OCI-LY7 (cell line): ENCODE data around the gene LGALS16. TPM values are rescaled to one million over a fixed set of nuclear protein-coding genes. Genes with fewer than 3 reads are reported as not detected.

ENCODE experiments used
- BruUV-seq: library from RNA; stranded (reverse); fragments of 400-500 nt; replicated peaks from 2 replicates; lab custom pipeline; 2021; lab: Mats Ljungman, UMichigan
- CTCF ChIA-PET: fragments of 300-600 bp; sonication (Branson Sonifier 250); formaldehyde crosslinking; loops from one replicate; lab custom pipeline; 2022; ENCODE audit warnings: antibody characterized with exemption; ENCODE audit not compliant: unreplicated experiment; lab: Charles Lee
- POLR2A ChIA-PET: fragments of 300-600 bp; sonication (Branson Sonifier 250); formaldehyde crosslinking; loops from one replicate; lab custom pipeline; 2022; ENCODE audit warnings: antibody characterized with exemption; lab: Charles Lee
- DNase-seq: peaks from one replicate; pipeline ENCODE4 v3.0.0-alpha.2; 2015; ENCODE audit warnings: low spot score
- H2AFZ ChIP-seq: fragments of 200-600 bp; sonication (generic), shearing (Covaris generic); 2 replicates; pipeline ENCODE4 v1.6.1; 2014; ENCODE audit warnings: mild to moderate bottlenecking, antibody characterized with exemption, low read length, moderate library complexity
- H3K27ac ChIP-seq: fragments of 200-600 bp; sonication (generic); 2 replicates; pipeline ENCODE4 v1.5.1; 2014; ENCODE audit warnings: mixed run types, low read depth, mild to moderate bottlenecking, moderate library complexity, low read length, inconsistent platforms; ENCODE audit not compliant: poor library complexity, severe bottlenecking
- H3K36me3 ChIP-seq: fragments of 200-600 bp; sonication (generic); 2 replicates; pipeline ENCODE4 v1.6.1; 2014; ENCODE audit warnings: mild to moderate bottlenecking, antibody characterized with exemption, low read length, moderate library complexity, mixed read lengths; ENCODE audit not compliant: insufficient read depth
- H3K4me1 ChIP-seq: fragments of 200-600 bp; sonication (generic); 2 replicates; pipeline ENCODE4 v1.5.1; 2014; ENCODE audit warnings: mild to moderate bottlenecking, low read length; ENCODE audit not compliant: insufficient read depth, poor library complexity, severe bottlenecking
- H3K4me2 ChIP-seq: fragments of 200-600 bp; sonication (generic); 2 replicates; pipeline ENCODE4 v1.6.1; 2014; ENCODE audit warnings: mild to moderate bottlenecking, low read length
- H3K4me3 ChIP-seq: fragments of 200-600 bp; sonication (generic); 2 replicates; pipeline ENCODE4 v1.5.1; 2014; ENCODE audit warnings: mild to moderate bottlenecking, low read depth, low read length; ENCODE audit not compliant: poor library complexity, severe bottlenecking
- H3K79me2 ChIP-seq: fragments of 200-600 bp; sonication (generic); 2 replicates; pipeline ENCODE4 v1.6.1; 2016; ENCODE audit warnings: low read depth, mild to moderate bottlenecking, low read length, moderate library complexity, mixed read lengths; ENCODE audit not compliant: insufficient read depth
- H3K9me2 ChIP-seq: fragments of 200-600 bp; sonication (generic); 2 replicates; pipeline ENCODE4 v1.6.1; 2016; ENCODE audit warnings: mild to moderate bottlenecking, low read length, mixed read lengths; ENCODE audit not compliant: insufficient read depth
- H3K9me3 ChIP-seq: fragments of 200-600 bp; sonication (generic); 2 replicates; pipeline ENCODE4 v1.6.1; 2014; ENCODE audit warnings: mild to moderate bottlenecking, mixed run types, low read length, mixed read lengths
- H4K20me1 ChIP-seq: fragments of 200-600 bp; sonication (generic); 2 replicates; pipeline ENCODE4 v1.6.1; 2014; ENCODE audit warnings: mild to moderate bottlenecking, antibody characterized with exemption, low read length, moderate library complexity, mixed read lengths; ENCODE audit not compliant: insufficient read depth
- EZH2phosphoT487 ChIP-seq: fragments of 200-600 bp; sonication (generic); IDR thresholded peaks from 2 replicates; pipeline ENCODE4 v1.6.1; 2018; ENCODE audit warnings: low read depth, borderline replicate concordance, mild to moderate bottlenecking, mixed run types, antibody characterized with exemption, low read length, moderate library complexity, mixed read lengths
- intact Hi-C: fragments of 100-400 bp; cut with micrococcal nuclease; formaldehyde crosslinking; loops from one replicate; pipeline ENCODE4 v1.10.0; 2022; ENCODE audit not compliant: unreplicated experiment
- total RNA-seq, 2 experiments: library from RNA; depleted of rRNA in 1 of 2; stranded (reverse); fragments of >200 nt in 1 of 2; shearing (Covaris generic) in 1 of 2; gene quantifications; 2 replicates each; pipeline ENCODE4 v1.2.3, GENCODE V29; 2014 to 2022
- TF ChIP-seq, protein P1 (sequence below): fragments of 200-600 bp; sonication (generic); conservative IDR thresholded peaks from 2 replicates; pipeline ENCODE4 v1.5.1; 2014; ENCODE audit warnings: mild to moderate bottlenecking, antibody characterized with exemption, low read length, moderate library complexity, mixed read lengths

The LGALS16 gene
- total RNA-seq, 2 experiments from 2014 or later: not detected

DNA sequence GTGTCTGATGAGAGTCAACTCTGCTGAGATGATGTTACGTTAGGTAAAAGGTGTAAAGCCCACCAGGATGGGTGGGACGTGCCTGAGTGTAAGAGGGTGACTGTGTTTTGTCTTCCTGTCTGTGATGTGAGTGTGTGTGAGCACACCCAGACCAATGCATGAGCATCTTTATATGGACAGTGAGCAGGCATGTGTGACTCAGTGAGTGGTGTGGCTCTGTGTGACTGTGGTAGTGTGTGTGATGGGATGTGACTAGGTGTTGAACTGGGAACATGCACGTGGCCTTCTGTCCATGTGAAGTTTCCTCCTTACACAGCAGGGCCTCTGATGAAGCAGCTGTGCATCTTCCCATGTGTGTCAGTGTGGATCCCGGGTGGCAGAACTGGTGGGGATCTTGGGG is 17.8 kb upstream of the LGALS16 start:
- no peaks in the 10 kb centered on the region for H3K9me2 ChIP-seq
- CTCF ChIA-PET: no interaction called here
- TF ChIP-seq, protein P1, sequence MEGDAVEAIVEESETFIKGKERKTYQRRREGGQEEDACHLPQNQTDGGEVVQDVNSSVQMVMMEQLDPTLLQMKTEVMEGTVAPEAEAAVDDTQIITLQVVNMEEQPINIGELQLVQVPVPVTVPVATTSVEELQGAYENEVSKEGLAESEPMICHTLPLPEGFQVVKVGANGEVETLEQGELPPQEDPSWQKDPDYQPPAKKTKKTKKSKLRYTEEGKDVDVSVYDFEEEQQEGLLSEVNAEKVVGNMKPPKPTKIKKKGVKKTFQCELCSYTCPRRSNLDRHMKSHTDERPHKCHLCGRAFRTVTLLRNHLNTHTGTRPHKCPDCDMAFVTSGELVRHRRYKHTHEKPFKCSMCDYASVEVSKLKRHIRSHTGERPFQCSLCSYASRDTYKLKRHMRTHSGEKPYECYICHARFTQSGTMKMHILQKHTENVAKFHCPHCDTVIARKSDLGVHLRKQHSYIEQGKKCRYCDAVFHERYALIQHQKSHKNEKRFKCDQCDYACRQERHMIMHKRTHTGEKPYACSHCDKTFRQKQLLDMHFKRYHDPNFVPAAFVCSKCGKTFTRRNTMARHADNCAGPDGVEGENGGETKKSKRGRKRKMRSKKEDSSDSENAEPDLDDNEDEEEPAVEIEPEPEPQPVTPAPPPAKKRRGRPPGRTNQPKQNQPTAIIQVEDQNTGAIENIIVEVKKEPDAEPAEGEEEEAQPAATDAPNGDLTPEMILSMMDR: no peak
- no peak overlapping the region for H3K4me2 ChIP-seq
- H3K4me3 ChIP-seq: no peak overlapping the region
- no peak overlapping the region for H3K27ac ChIP-seq
- no peak for DNase-seq
- H3K36me3 ChIP-seq: no peaks in the 10 kb centered on the region
- no peaks in the 10 kb centered on the region for H3K79me2 ChIP-seq
- intact Hi-C loops: no loop called here
- H3K9me3 ChIP-seq: no peaks in the 10 kb centered on the region
- H4K20me1 ChIP-seq: no peaks in the 10 kb centered on the region
- no TSS peak for BruUV-seq
- H2AFZ ChIP-seq: no peak overlapping the region
- no peaks in the 10 kb centered on the region for H3K4me1 ChIP-seq
- POLR2A ChIA-PET: no interaction called here

DNA sequence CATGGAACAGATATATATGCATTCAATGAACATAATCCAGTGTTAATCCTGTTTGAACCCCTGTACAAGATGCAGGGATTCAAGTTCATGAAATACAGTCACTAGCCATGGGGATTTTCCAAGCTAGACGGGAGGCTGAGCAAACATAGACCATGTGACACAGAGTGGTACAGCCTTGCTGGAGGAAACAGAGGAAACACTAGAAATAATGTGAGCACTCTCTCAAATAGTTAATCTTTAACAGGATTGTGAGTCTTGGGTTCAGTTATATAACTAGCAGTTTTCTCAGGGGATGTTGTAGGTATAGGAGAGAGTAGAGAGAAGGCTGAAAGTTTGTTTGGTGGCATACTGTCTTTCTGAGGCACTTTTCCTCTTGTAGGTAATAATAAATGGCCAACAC is 13.9 kb upstream of the LGALS16 start:
- no peaks in the 10 kb centered on the region for H3K4me1 ChIP-seq
- CTCF ChIA-PET: no interaction called here
- intact Hi-C loops: no loop called here
- H3K4me2 ChIP-seq: no peak overlapping the region
- no peak overlapping the region for H2AFZ ChIP-seq
- DNase-seq: no peak
- H3K79me2 ChIP-seq: no peaks in the 10 kb centered on the region
- POLR2A ChIA-PET: no interaction called here
- no peak overlapping the region for H3K27ac ChIP-seq
- H4K20me1 ChIP-seq: no peaks in the 10 kb centered on the region
- BruUV-seq: no TSS peak
- H3K36me3 ChIP-seq: no peaks in the 10 kb centered on the region
- H3K9me3 ChIP-seq: no peaks in the 10 kb centered on the region
- no peak for TF ChIP-seq EZH2phosphoT487
- TF ChIP-seq, protein P1: no peak
- H3K4me3 ChIP-seq: no peak overlapping the region
- no peaks in the 10 kb centered on the region for H3K9me2 ChIP-seq

DNA sequence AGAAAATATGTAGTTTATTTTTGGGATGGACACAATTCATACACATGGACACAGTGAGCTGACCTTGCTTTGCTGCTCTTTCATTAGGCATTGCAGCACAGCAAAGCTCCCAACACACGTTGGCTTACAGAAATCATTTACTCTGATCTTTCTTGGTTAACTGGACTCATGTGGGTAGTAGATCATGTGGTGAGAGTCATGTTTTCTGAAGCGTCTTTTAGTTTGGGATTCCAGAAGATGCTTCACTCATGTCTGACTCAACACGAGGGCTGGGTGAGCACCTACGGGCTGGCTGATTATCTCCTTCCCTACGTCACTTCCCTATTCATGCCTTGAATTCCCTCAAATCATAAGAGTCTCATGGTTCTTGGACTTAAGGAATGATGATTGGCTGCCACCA is 12.1 kb upstream of the LGALS16 start:
- BruUV-seq: no TSS peak
- no peak overlapping the region for H3K4me2 ChIP-seq
- ChIA-PET POLR2A (no interaction called here), CTCF (no interaction called here)
- H3K4me3 ChIP-seq: no peak overlapping the region
- no peaks in the 10 kb centered on the region for H3K4me1 ChIP-seq
- no peak for DNase-seq
- no peaks in the 10 kb centered on the region for H4K20me1 ChIP-seq
- H3K79me2 ChIP-seq: no peaks in the 10 kb centered on the region
- no peak overlapping the region for H2AFZ ChIP-seq
- no peaks in the 10 kb centered on the region for H3K36me3 ChIP-seq
- H3K27ac ChIP-seq: no peak overlapping the region
- TF ChIP-seq, protein P1: no peak
- TF ChIP-seq EZH2phosphoT487: no peak
- intact Hi-C loops: no loop called here
- H3K9me2 ChIP-seq: no peaks in the 10 kb centered on the region
- no peaks in the 10 kb centered on the region for H3K9me3 ChIP-seq
